HL-60 (cell line): Measurements from ENCODE around the gene GFOD1.

Experiments used
- DNase-seq, 2 experiments: peaks; one replicate each; pipeline ENCODE4 v3.0.0-alpha.2; 2010 to 2020; ENCODE audit warnings: low read depth in 1 of 2, low spot score in 1 of 2
- H3K27ac ChIP-seq: fragments of 250-450 bp; sonication (Bioruptor Pico); replicated peaks from 2 replicates; pipeline ENCODE4 v1.5.1; 2020; ENCODE audit warnings: mild to moderate bottlenecking, moderate library complexity
- H3K27me3 ChIP-seq: fragments of 250-450 bp; sonication (Bioruptor Pico); 2 replicates; pipeline ENCODE4 v1.5.1; 2021; ENCODE audit warnings: mild to moderate bottlenecking, moderate library complexity; ENCODE audit not compliant: insufficient read depth, poor library complexity, severe bottlenecking
- H3K4me3 ChIP-seq: replicated peaks from 2 replicates; pipeline ENCODE4 v1.5.1; 2011; ENCODE audit warnings: mild to moderate bottlenecking, control low read depth, low read length; ENCODE audit not compliant: insufficient read depth
- GABPA ChIP-seq: IDR thresholded peaks from 2 replicates; pipeline ENCODE4 v1.6.1; 2012; ENCODE audit warnings: low read depth
- POLR2AphosphoS5 ChIP-seq: IDR thresholded peaks from 2 replicates; pipeline ENCODE4 v1.6.1; 2012; ENCODE audit warnings: low read depth
- SPI1 ChIP-seq: IDR thresholded peaks from 2 replicates; pipeline ENCODE4 v1.6.1; 2012; ENCODE audit warnings: low read depth, mild to moderate bottlenecking, borderline replicate concordance
- TF ChIP-seq, protein P1 (sequence below): IDR thresholded peaks from one replicate; pipeline ENCODE4 v1.5.1; 2011; ENCODE audit warnings: low read length, control low read depth, inconsistent platforms; ENCODE audit not compliant: insufficient read depth
- TF ChIP-seq, protein P2 (sequence below): IDR thresholded peaks from 2 replicates; pipeline ENCODE4 v1.6.1; 2012; ENCODE audit warnings: low read depth; ENCODE audit not compliant: insufficient replicate concordance

Gene GFOD1

DNA sequence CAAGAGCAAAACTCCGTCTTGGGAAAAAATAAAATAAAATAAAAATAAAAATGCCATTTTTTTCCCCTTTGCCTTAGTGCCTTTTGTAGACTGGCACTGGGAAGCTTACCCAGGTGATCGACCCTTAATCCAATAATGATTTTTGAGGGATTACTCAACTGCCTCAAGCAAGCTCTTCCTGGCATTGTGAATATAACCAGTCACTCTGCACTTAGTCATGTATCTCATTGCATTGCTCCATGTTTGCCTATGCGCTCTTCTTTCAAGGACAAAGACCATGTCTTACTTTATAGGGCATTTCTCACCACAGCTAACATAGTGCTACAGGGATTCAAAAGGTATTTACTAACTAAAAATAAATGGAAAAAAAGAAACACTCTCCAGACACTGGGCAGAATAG is 13.0 kb downstream of the GFOD1 start:
- Histone ChIP-seq H3K4me3 (no peak overlapping the region), H3K27me3 (no peaks in the 10 kb centered on the region), H3K27ac (no peak overlapping the region)
- TF ChIP-seq POLR2AphosphoS5 (no peak), SPI1 (no peak), GABPA (no peak)
- TF ChIP-seq, protein P1, sequence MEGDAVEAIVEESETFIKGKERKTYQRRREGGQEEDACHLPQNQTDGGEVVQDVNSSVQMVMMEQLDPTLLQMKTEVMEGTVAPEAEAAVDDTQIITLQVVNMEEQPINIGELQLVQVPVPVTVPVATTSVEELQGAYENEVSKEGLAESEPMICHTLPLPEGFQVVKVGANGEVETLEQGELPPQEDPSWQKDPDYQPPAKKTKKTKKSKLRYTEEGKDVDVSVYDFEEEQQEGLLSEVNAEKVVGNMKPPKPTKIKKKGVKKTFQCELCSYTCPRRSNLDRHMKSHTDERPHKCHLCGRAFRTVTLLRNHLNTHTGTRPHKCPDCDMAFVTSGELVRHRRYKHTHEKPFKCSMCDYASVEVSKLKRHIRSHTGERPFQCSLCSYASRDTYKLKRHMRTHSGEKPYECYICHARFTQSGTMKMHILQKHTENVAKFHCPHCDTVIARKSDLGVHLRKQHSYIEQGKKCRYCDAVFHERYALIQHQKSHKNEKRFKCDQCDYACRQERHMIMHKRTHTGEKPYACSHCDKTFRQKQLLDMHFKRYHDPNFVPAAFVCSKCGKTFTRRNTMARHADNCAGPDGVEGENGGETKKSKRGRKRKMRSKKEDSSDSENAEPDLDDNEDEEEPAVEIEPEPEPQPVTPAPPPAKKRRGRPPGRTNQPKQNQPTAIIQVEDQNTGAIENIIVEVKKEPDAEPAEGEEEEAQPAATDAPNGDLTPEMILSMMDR, result no peak
- TF ChIP-seq, protein P2, sequence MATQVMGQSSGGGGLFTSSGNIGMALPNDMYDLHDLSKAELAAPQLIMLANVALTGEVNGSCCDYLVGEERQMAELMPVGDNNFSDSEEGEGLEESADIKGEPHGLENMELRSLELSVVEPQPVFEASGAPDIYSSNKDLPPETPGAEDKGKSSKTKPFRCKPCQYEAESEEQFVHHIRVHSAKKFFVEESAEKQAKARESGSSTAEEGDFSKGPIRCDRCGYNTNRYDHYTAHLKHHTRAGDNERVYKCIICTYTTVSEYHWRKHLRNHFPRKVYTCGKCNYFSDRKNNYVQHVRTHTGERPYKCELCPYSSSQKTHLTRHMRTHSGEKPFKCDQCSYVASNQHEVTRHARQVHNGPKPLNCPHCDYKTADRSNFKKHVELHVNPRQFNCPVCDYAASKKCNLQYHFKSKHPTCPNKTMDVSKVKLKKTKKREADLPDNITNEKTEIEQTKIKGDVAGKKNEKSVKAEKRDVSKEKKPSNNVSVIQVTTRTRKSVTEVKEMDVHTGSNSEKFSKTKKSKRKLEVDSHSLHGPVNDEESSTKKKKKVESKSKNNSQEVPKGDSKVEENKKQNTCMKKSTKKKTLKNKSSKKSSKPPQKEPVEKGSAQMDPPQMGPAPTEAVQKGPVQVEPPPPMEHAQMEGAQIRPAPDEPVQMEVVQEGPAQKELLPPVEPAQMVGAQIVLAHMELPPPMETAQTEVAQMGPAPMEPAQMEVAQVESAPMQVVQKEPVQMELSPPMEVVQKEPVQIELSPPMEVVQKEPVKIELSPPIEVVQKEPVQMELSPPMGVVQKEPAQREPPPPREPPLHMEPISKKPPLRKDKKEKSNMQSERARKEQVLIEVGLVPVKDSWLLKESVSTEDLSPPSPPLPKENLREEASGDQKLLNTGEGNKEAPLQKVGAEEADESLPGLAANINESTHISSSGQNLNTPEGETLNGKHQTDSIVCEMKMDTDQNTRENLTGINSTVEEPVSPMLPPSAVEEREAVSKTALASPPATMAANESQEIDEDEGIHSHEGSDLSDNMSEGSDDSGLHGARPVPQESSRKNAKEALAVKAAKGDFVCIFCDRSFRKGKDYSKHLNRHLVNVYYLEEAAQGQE, result no peak
- no peak for DNase-seq

DNA sequence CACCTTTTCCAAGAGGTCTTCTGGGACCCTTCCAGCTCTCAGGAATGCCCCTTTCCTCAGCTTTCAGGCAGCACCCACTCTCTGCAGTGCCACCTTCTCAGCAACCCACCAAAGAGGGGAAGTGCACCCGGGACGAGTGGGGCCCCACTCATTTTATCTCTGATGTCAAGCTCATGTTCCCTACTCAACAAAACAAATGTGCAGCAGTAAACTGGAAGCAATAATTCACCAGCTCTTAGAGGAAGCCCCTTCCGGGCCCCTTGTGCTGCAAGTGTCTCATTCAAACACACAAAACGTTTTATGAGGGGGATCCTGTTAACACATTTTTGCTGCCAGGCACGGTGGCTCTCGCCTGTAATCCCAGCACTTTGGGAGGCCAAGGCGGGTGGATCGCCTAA is 13.6 kb downstream of the GFOD1 start:
- Histone ChIP-seq H3K27ac (no peak overlapping the region), H3K27me3 (no peaks in the 10 kb centered on the region), H3K4me3 (no peak overlapping the region)
- no peak for DNase-seq
- 0 out of 2 replicates have a peak, but pooled peaks have one; percentile 21 for TF ChIP-seq SPI1
- TF ChIP-seq, protein P1, result no peak

DNA sequence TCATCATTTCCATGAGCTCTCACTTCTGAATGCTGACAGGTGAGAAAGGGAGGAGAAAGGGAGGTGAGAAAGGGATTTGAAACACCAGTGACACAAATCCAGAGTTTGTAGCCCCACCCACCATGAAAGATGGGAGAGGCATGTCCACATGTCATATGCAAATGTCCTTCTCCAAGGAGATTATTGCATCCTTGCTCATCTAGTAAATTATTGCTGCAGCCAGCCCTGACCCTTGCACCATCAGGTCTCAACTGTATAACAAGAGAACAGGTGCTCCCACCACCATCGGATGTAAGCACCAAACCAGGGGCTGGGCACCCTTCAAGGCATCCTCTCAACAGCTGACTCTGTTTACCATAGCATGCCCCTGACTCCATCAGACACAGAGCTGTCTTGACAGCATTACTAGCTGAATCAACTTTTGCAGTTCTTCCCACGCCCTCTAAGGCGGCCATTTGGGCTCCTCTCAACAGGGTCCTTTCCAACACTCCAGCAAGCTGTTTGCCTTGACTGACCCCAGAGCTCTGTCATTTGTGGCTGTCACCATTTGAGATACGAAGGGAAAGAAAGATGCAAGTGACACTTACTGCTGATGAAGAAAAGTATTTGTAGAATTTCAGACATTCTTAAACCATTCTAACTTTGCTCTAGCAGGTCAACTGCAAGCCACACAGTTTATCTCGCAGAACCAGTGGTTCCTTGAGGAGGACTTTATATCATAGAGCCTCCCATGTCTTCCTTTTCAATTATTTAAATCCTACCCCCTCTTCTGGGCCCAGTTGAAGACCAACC is 14.2 kb downstream of the GFOD1 start:
- no peak overlapping the region for H3K27ac ChIP-seq
- DNase-seq, result no peak
- TF ChIP-seq, protein P1, result no peak
- TF ChIP-seq GABPA, result no peak
- TF ChIP-seq, protein P2, result no peak
- no peak for TF ChIP-seq POLR2AphosphoS5
- TF ChIP-seq SPI1, result no peak
- H3K27me3 ChIP-seq, result no peaks in the 10 kb centered on the region
- no peak overlapping the region for H3K4me3 ChIP-seq

DNA sequence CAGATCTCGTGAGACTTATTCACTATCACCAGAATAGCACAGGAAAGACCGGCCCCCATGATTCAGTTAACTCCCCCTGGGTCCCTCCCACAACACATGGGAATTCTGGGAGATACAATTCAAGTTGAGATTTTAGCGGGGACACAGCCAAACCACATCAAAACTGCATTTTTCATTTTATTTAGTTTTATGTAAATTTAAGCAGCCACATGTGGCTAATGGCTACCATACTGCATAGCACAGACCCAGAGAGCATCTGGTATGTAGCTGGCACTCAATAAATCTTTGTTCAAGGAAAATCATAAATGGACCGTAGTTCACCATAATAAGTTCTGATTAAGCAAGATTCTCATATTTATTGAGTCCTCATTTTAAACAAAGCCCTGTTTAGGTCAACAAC is 15.3 kb downstream of the GFOD1 start:
- Histone ChIP-seq H3K4me3 (no peak overlapping the region), H3K27me3 (no peaks in the 10 kb centered on the region), H3K27ac (no peak overlapping the region)
- TF ChIP-seq GABPA (no peak), SPI1 (no peak), POLR2AphosphoS5 (no peak)
- TF ChIP-seq, protein P1, result no peak
- TF ChIP-seq, protein P2, result no peak
- no peak for DNase-seq
